NCI-H345 (cell line): ENCODE results near the gene GTSF1L.

Source experiments
- DNase-seq: peaks from one replicate; lab custom pipeline; 2025; lab: John Stamatoyannopoulos, UW

Gene GTSF1L

GRCh38 chr20:43716757-43717615 lies 9.8 kb downstream of the GTSF1L start:
- DNase-seq: no peak

- no peak for DNase-seq
Observed at GRCh38 chr20:43716123-43716522, 10.7 kb downstream of the GTSF1L start.

- no peak for DNase-seq
Observed at GRCh38 chr20:43715511-43715910, 11.3 kb downstream of the GTSF1L start.

- no peak for DNase-seq
Observed at GRCh38 chr20:43715044-43715443, 11.8 kb downstream of the GTSF1L start.

- DNase-seq: no peak
Observed at GRCh38 chr20:43711098-43711654, 15.6 kb downstream of the GTSF1L start.

- DNase-seq: no peak
Observed at GRCh38 chr20:43710370-43711044, 16.3 kb downstream of the GTSF1L start.

GRCh38 chr20:43702502-43702901 lies 24.3 kb downstream of the GTSF1L start:
- no peak for DNase-seq

GRCh38 chr20:43700627-43701026 lies 26.2 kb downstream of the GTSF1L start:
- DNase-seq: no peak

- no peak for DNase-seq
Observed at GRCh38 chr20:43699941-43700565, 26.7 kb downstream of the GTSF1L start.

GRCh38 chr20:43695571-43695970 lies 31.2 kb downstream of the GTSF1L start:
- DNase-seq: no peak

- no peak for DNase-seq
Observed at GRCh38 chr20:43694763-43695162, 32.0 kb downstream of the GTSF1L start.

GRCh38 chr20:43691928-43692524 lies 34.8 kb downstream of the GTSF1L start:
- DNase-seq: peak; percentile 43

GRCh38 chr20:43690943-43691598 lies 35.7 kb downstream of the GTSF1L start:
- no peak for DNase-seq

- no peak for DNase-seq
Observed at GRCh38 chr20:43689165-43689564, 37.6 kb downstream of the GTSF1L start.

GRCh38 chr20:43686820-43687219 lies 40.0 kb downstream of the GTSF1L start:
- no peak for DNase-seq

GRCh38 chr20:43682446-43682845 lies 44.4 kb downstream of the GTSF1L start:
- DNase-seq: no peak

GRCh38 chr20:43681991-43682410 lies 44.8 kb downstream of the GTSF1L start:
- DNase-seq: peak; percentile 88

- peak; percentile 97 for DNase-seq
Observed at GRCh38 chr20:43681468-43681942, 45.3 kb downstream of the GTSF1L start.

- no peak for DNase-seq
Observed at GRCh38 chr20:43680981-43681380, 45.8 kb downstream of the GTSF1L start.

GRCh38 chr20:43676368-43676767 lies 50.4 kb downstream of the GTSF1L start:
- DNase-seq: no peak
